ENCODE data around the gene HSPA9. TPM values are rescaled to one million over a fixed set of nuclear protein-coding genes. Genes with fewer than 3 reads are reported as not detected.
A peak's percentile ranks its signal among the peaks of the same experiment; 100 is the strongest.

Gene HSPA9
- polyA plus RNA-seq, 3 donors, result 67.8 to 82.4 (median 81.8) TPM

GRCh38 chr5:138573223-138573622 is 2.0 kb downstream of the HSPA9 start:
- Histone ChIP-seq H3K27ac (ENCODE audit: low read depth in 1 of 2, low read length in 2 of 2) (no peak overlapping the region), H3K4me1 (ENCODE audit: control insufficient read depth in 1 of 2, insufficient read depth in 2 of 2, low read length in 2 of 2) (peaks cover 15 to 19% of the 10 kb centered on the region in 2 donors), H3K4me3 (replicated peaks in 1 of 3; ENCODE audit: low read depth in 2 of 3, low read length in 3 of 3) (no peak overlapping the region), H3K27me3 (ENCODE audit: control insufficient read depth in 2 of 2, insufficient read depth in 2 of 2, low read length in 2 of 2) (no peaks in the 10 kb centered on the region), H4K20me1 (ENCODE audit: insufficient read depth, low read length) (peaks cover 42% of the 10 kb centered on the region), H3K9me3 (replicated peaks in 1 of 2; ENCODE audit: control insufficient read depth in 1 of 2, insufficient read depth in 1 of 2, low read length in 2 of 2) (no peaks in the 10 kb centered on the region), H3K4me2 (replicated peaks; ENCODE audit: extremely low read depth, low read length, poor library complexity, severe bottlenecking) (no peak overlapping the region), H2AFZ (ENCODE audit: insufficient read depth, low read depth, low read length, poor library complexity, severe bottlenecking) (no peak overlapping the region), H3K36me3 (replicated peaks in 1 of 2; ENCODE audit: control insufficient read depth in 1 of 2, insufficient read depth in 2 of 2, low read length in 2 of 2) (peaks cover 50 to 54% of the 10 kb centered on the region in 2 donors), H3K79me2 (ENCODE audit: insufficient read depth, low read length) (peaks cover 40% of the 10 kb centered on the region), H3K9ac (ENCODE audit: insufficient read depth, low read length, poor library complexity, severe bottlenecking) (no peak overlapping the region)
- 67% methylated on average over 3 of the region's 8 CpGs for WGBS (ENCODE audit: insufficient coverage)
- Mint-ChIP-seq H3K27ac (peak overlapping the region in 3 of 7 donors; percentile 5 to 33 (median 26)), H3K4me1 (peaks cover 17% of the 10 kb centered on the region), H3K9me3 (peaks cover 0 to 3% (median 0%) of the 10 kb centered on the region in 7 donors), H3K4me3 (no peak overlapping the region), H3K27me3 (ENCODE audit: low read depth in 3 of 3) (no peaks in the 10 kb centered on the region), H3K36me3 (peaks cover 48 to 54% of the 10 kb centered on the region in 2 donors)
- TF ChIP-seq CTCF (IDR thresholded peaks at IDR 0.05), result no peak
- intact Hi-C loops (cut with micrococcal nuclease), result loop anchor here in 1 of 2 donors (10.0 kb wide), 2 partner anchors 692 to 722 kb away; partner anchors contain the start of gene MATR3
- DNase-seq, result no peak

DNA sequence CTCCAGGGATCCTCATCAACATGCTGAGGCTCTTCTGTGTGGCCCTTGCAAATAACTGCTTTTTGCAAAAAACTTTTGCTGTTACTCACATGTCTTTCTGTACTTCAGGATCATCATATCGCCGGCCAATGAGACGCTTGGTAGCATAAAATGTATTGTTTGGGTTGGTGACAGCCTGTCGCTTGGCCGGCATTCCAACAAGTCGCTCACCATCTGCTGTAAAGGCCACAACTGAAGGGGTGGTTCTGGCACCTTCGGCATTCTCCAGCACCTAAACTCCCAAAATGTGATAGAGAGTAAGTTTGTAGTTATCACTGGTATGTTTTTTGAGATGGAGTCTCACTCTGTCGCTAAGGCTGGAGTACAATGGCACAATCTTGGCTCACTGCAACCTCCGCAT is 4.3 kb downstream of the HSPA9 start:
- Histone ChIP-seq H3K27ac (ENCODE audit: low read depth in 1 of 2, low read length in 2 of 2) (no peak overlapping the region), H3K4me1 (ENCODE audit: control insufficient read depth in 1 of 2, insufficient read depth in 2 of 2, low read length in 2 of 2) (peaks cover 12 to 14% of the 10 kb centered on the region in 2 donors), H3K79me2 (ENCODE audit: insufficient read depth, low read length) (peaks cover 49% of the 10 kb centered on the region), H3K9me3 (replicated peaks in 1 of 2; ENCODE audit: control insufficient read depth in 1 of 2, insufficient read depth in 1 of 2, low read length in 2 of 2) (no peaks in the 10 kb centered on the region), H3K4me3 (replicated peaks in 1 of 3; ENCODE audit: low read depth in 2 of 3, low read length in 3 of 3) (no peak overlapping the region), H3K4me2 (replicated peaks; ENCODE audit: extremely low read depth, low read length, poor library complexity, severe bottlenecking) (no peak overlapping the region), H2AFZ (ENCODE audit: insufficient read depth, low read depth, low read length, poor library complexity, severe bottlenecking) (no peak overlapping the region), H4K20me1 (ENCODE audit: insufficient read depth, low read length) (peaks cover 60% of the 10 kb centered on the region), H3K9ac (ENCODE audit: insufficient read depth, low read length, poor library complexity, severe bottlenecking) (no peak overlapping the region), H3K27me3 (ENCODE audit: control insufficient read depth in 2 of 2, insufficient read depth in 2 of 2, low read length in 2 of 2) (no peaks in the 10 kb centered on the region), H3K36me3 (replicated peaks in 1 of 2; ENCODE audit: control insufficient read depth in 1 of 2, insufficient read depth in 2 of 2, low read length in 2 of 2) (peaks cover 73 to 78% of the 10 kb centered on the region in 2 donors)
- peaks cover 0 to 2% (median 0%) of the 10 kb centered on the region in 7 donors for H3K9me3 Mint-ChIP-seq
- intact Hi-C loops (cut with micrococcal nuclease), result loop anchor here in 1 of 2 donors (10.0 kb wide), 2 partner anchors 694 to 724 kb away; partner anchors contain the start of gene MATR3
- peaks cover 12% of the 10 kb centered on the region for H3K4me1 Mint-ChIP-seq
- peaks cover 70 to 77% of the 10 kb centered on the region in 2 donors for H3K36me3 Mint-ChIP-seq
- no peak overlapping the region for H3K4me3 Mint-ChIP-seq
- H3K27ac Mint-ChIP-seq, result peak overlapping the region in 2 of 7 donors; percentile 42 to 44
- 88% methylated on average over 5 of the region's 9 CpGs for WGBS (ENCODE audit: insufficient coverage)
- DNase-seq, result no peak
- no peaks in the 10 kb centered on the region for H3K27me3 Mint-ChIP-seq (ENCODE audit: low read depth in 3 of 3)
- no peak for TF ChIP-seq CTCF (IDR thresholded peaks at IDR 0.05)
